GM19395 (cell line): ENCODE results near the gene LCLAT1.
"Not testable (repeated sequence)": the region's sequence is repeated elsewhere in the genome, so short reads cannot be mapped to it uniquely, and the experiment has no call there.

Experiments
- ATAC-seq: cut with Tn5 transposase; IDR thresholded peaks from one replicate; pipeline ENCODE4 v1.9.1; 2021; ENCODE audit warnings: mild to moderate bottlenecking, moderate library complexity; ENCODE audit not compliant: unreplicated experiment

LCLAT1 gene

DNA sequence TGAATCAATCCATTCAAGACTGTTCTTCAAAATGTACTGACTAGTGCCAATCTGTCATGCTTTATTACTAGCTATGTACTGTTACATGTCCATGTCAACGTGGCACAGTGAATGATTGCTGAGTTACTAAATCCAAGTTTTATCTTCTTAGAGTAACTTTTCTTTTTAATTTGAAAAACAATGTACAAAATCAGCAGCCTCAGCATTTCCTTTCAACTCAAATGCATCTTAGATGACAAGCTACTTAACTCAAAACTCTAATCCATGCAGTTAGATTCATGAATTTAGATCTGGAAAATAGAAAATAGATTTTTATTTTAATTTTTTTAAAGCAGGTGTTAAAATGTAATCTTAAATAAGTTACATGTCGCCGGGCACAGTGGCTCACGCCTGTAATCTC, 186.0 kb downstream of the LCLAT1 start:
- ATAC-seq: no peak

DNA sequence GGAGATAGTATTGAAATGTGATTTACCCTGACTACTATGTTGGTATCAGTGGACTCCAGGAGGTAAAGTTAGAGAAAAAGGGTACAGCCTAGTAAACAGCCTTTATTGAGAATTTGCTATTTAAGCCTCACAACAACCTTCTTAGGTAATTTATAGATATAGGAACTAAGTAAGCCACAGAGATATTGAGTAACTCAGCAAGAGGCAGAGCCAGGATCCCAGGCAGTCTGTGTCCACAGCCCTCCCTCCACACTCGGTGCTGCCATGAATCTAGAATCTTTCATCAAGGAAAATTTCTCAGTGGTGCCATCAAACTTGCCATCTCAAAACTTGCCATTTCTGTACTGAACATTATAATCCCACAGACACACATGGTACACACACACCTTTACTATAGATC, 189.3 kb downstream of the LCLAT1 start:
- no peak for ATAC-seq

DNA sequence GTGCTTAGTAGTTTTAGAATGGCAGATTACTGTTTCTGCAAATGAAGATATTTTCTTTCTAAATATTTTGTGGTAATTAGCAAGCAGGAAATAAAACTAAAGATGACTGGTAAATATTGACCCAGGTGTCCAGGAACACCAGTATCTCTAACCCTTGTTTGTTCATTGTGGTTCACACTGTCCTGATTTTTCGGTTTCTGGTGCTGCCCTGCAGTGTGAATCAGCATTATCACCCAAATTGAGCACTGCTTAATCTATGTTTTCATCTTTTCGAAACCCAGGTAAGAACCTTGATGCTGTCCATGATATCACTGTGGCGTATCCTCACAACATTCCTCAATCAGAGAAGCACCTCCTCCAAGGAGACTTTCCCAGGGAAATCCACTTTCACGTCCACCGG, 192.8 kb downstream of the LCLAT1 start:
- ATAC-seq: no peak

DNA sequence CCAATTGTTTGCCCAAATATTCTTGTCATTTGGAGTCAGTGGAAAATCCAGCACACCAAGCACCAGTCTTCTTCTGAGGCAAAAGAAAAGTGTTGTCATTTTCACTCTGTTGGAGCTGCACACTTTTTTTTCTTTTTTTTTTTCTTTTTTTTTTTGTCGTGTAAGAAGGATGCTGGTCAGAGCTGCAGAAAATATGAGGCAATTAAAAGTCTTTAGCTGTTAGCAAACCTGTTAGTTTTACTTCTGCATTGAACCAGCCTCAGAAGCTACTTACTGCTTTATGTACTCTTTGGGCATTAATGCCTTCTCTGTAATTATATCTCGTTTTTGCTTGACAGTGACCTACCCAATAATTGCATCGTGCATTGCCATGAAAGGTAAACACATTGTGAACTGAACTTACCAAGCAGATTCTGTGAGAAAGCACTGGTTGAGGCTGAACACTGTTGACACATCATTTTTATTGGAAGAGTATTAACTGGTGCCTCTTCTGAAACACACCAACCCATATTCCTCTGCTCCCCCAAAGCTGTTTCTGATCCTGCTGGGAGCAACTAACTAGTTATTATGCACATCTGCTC, 194.8 kb downstream of the LCLAT1 start:
- no peak for ATAC-seq

DNA sequence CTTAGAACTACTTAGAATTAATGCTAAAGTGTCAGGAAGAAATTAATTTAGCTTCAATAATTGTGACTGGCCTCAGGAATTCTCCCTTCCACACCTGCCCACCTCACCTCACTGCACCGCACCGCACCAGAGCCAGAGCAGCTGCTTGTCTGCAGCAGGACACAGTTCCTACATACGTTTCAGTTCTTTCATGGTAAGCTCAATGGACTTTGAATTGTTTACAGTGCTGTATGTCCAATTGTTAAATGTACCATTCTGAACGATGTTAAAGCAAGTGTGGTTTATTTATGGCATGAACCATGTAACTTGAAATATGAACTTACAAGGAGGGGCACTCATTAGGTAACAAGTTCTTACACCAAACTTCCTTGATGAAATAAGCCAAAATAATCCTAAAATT, 196.0 kb downstream of the LCLAT1 start:
- not testable (repeated sequence) for ATAC-seq

DNA sequence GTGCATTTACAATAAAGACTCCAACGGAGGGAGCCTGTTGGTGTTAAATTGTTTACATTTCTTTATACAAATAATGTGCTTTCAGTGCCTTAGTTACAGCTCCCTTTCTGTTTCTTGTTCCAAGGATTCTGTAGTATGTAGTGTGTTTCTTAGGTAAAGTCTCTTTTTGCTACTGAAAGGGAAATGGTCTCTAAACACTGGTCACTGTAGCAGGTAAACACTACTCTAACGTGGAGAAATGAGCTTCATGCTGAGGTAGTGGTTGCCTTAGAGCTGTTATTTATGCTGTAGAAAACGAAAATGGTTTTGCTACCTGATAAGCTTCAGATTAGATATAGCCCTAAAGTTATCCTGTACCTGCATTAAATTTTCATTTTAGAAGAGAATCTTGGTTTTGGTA, 196.6 kb downstream of the LCLAT1 start:
- no peak for ATAC-seq

DNA sequence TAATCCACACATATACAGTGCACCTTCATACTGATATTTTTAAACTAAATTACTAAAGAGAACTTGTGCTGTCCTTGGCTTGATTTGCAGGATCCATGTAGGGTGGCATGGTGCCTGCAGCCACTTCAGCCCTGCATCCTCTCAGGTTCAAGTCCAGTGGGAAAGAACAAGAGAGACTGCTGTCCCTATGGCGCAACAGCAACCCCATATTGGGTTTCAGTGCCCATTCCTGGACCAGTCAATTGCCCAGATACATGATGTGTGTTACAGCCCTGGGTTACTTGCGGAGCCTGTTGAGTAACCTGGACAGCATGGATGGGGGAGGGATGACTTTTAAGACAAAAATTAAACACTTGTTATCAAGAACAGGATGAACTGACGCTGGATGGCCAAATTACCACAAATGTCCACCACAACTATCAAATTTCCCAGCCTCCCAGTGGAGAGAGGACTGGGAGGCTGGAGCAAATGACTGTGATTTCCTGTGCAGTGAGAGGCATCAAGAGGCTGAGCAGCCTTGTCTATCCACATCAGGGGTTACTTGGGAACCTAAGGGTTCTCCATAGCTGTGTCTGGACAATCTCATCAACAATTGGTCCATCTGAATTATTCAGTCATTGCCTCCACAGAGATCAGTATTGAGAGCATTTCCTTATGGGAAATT, 198.2 kb downstream of the LCLAT1 start:
- ATAC-seq: no peak

DNA sequence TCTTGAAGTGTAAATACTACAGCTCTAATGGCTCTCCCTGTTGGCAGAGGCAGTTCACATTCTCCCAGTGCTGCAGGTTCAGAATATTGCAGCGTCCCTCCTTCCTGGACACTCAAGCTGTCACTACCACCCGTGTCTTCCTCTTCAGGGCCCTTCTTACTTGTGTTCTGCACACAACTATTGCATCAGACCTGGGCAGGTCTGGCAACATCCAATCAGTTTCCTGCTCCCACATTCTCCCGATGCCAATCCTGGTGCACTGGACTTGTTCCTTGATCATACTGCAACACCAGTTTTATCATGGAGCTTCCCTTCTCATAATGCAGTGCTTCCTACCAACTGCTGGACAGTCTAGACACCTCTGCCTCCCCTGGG, 198.7 kb downstream of the LCLAT1 start:
- ATAC-seq: no peak

DNA sequence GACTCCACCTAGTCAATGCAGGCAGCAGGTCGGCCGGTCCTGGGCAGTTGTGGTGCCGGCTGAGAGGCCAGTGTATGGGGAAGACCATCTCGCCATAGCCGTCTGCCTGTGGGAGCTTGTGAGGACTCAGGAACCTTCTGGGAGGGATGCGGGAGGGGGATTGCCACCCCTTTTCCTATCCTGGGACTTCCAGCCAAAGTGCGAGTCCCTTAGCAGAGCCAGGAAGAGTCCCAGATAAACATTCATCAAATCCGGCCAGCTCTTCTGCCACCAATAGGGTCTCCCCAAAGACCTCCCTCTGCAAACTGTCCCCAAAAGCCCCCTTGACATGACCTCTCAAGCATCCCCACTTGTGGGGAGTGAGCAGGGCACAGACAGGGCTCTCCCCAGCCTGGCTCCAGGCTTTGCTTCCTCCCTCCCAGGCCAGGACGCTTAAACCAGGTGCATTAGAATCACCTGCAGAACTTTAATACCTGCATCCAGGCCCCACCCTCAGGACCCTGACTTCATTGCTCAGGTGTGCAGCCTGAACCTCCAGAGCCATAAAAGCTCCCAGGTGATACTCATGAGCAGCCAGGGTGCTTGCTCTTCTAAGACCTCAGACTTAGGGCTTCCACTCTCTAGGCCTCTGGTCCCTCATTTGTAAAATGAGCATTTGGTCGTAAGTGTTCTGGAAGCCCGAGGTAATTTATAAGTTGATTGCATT, 200.9 kb downstream of the LCLAT1 start:
- ATAC-seq: no peak

DNA sequence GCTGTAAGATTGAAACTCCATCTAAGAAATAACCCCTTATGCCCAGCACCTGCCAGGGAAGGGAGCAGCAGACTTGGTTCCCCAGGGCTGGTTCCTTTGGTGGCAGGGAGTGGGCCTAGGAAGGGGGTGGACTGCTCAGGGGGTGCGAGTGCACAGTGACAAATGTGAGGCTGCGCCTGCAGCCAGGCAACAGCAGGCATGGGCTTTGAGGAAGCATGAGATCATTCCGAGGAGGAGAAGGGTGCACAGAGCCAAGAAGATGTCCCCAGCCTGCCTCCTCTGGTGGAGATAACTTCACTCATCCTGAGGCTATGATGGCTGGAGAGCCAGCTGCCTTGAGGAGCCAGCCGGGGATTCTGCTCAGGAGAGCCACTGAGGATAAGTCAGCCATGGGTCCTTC, 202.2 kb downstream of the LCLAT1 start:
- no peak for ATAC-seq

DNA sequence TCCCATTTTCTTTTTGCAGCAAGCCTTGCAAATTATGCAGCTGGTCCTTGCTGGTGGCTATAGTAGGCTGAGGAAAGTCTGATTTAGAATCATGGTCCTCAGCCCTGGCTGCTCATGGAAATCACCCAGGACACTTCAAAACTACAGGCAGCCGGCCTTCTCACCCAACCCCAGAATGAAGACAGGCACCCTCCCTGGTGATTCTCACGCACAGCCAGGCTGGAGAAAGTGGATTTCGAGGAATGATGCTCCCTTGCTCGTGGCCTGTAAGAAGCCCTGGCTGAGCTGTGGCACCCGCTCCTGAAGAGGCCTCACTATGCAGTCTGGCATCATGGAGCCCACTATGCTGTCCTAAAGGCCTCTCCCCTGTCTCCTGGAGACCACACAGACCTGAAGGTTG, 202.8 kb downstream of the LCLAT1 start:
- ATAC-seq: no peak

DNA sequence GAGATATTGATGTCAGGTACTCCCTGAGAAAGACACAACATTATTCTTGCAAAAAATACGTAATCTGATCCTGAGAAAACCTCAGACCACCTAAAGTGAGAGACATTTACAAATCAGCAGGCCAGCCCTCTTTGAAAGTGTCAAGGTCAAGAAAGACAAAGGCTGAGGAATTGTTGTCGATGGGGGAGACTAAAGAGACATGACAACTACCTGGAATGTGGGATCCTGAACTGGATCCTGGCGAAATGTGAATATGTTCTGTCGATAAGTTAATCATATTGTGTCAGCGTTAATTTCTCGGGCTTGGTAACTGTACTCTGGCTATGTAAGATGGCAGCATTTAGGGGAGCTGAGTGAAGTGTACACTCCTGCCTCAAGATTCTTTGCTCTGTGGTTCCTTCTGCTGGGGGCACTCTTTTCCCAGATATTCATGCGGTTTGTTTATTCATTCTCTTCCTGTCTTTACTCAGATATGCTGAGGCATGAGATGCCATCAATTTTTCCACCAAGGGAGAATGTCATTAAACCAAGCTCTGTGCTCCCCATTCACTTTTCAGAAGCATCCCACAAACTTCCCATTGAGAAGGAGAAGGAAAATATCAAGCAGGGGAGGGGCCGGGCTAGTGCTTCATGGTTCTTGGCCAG, 205.3 kb downstream of the LCLAT1 start:
- ATAC-seq: no peak

DNA sequence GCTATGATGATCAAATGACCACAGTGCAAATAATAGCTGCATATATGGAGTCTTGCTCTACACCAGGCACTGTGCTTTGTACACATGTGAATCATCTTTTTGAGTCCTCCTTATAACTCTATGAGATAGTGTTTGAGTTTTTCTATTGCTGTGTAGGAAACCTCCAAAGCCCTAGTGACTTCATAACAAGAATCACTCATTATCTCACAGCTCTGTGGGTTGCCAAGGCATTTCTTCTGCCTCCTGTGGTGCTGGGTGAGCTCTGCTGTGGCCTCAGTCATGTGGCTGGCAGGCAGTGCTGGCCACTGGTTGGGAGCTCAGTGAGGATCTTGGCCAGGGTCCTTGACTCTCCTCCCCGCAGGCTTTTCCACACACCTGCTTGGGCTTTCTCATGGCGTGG, 206.8 kb downstream of the LCLAT1 start:
- no peak for ATAC-seq

DNA sequence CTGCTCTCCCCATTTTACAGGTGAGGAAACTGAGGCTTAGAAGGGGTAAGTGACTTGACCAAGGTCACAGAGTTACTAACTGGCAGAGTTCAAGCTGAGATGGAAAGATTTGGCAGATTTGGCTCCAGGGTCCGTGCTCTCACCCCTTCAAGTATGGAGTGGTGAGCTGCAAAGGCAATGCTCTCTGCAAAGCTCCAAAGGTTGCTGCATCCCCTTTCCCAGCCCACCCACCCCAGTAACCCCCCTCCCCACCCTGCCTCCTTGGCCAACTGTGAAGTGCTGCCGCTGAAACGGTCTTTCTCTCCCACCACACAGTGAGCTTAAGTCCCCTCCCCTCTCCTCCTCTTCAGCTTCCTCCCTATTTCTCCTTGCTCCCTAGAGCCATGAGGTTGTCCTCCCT, 207.4 kb downstream of the LCLAT1 start:
- ATAC-seq: no peak

DNA sequence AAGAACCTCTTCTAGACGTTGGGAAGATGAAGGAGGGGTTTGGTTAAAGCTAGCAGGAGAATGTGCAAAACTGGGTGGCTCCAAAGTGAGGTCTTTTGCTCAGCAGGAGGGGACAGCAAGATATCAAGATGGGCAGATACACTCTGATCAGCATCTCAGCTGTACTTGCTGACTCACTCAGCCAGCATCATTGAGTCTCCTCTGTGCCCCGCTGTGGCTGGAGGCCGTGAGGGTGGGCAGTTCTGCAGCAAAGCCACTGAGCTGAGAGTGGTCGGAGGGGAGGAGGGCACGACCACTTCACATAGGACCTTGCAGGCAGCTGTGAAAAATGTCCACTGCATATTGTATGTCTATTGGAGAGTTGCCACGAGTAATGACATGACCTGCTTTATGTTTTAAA, 208.2 kb downstream of the LCLAT1 start:
- no peak for ATAC-seq

DNA sequence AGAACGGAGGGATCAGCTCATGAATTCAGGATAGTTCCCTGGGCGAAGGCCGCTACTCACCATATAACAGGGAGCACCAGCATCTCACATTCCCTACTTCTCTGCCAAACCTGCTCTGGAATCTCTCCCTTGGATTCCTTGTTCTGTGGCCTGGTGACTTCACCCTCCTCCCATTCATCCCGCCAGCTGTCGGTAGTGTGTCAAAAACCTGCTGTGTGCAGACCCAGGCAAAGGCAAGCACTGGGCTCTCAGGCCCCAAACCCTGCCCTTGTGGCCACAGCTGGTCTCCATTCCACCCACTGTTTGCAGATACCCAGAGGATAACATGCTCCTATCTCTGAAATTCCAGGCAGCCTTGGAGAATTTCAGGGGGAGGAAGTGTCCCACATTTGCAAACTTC, 208.6 kb downstream of the LCLAT1 start:
- ATAC-seq: no peak

DNA sequence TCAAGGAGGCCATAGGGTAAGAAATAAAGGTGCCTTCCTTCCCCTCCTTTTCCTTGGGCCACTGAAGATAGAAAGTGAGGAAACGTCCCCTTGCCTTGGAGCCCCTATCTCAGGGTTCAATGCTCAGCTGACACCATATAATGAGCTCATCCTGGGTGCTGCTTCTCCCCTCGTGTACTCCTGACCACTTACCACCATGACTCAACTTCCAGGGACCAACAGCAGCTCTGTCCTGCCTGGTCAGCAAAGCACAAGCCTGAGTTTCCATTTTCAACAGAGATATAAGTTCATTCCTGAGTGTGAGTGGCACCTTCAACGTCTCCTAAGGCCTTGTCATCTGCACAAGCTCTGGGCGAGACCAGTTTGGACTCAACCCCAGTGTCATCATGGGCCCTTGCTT, 209.0 kb downstream of the LCLAT1 start:
- ATAC-seq: no peak

DNA sequence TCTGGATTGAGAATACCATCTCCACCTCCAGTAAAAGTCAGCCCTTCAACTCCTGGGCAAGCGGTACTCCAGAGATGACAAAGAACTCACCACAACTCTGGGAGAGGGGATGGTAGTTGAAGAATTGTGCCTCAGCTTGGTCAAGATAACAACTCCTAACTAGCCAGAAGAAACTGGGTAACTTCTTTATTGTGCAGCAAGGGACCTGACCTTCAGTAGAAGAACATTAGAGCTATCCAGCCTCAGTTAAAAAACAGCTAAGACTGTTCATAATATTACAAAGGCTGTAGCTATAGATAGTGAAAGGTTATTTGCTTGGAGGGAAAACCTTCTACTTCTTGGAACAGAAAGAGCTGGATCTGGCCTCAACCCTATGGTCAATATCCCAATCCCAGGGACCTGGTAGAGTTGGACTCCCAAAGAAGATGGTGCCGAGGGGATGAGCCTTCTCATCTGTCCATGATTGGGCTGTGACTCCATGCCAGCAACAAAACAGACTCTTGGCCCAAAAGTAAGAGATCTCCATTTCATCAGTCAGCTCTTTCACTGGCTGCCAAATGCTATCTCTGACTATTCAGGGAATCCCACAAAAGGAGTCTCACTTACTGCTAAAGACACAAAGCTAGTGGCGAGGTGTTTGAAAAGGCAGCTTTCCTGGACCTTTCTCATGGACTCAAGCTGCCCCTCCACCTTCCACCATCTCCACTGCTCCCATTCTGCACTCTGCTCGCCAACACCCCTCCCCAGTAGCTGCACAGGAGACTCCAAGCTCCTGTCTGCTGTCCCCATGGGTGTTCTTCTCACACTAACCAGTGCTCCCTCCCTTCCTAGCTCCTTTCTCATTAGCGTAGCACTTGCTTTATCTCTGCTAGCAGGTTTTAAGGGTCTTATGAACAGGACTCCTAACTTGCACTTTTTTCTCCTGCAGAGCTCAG, 214.4 kb downstream of the LCLAT1 start:
- no peak for ATAC-seq

DNA sequence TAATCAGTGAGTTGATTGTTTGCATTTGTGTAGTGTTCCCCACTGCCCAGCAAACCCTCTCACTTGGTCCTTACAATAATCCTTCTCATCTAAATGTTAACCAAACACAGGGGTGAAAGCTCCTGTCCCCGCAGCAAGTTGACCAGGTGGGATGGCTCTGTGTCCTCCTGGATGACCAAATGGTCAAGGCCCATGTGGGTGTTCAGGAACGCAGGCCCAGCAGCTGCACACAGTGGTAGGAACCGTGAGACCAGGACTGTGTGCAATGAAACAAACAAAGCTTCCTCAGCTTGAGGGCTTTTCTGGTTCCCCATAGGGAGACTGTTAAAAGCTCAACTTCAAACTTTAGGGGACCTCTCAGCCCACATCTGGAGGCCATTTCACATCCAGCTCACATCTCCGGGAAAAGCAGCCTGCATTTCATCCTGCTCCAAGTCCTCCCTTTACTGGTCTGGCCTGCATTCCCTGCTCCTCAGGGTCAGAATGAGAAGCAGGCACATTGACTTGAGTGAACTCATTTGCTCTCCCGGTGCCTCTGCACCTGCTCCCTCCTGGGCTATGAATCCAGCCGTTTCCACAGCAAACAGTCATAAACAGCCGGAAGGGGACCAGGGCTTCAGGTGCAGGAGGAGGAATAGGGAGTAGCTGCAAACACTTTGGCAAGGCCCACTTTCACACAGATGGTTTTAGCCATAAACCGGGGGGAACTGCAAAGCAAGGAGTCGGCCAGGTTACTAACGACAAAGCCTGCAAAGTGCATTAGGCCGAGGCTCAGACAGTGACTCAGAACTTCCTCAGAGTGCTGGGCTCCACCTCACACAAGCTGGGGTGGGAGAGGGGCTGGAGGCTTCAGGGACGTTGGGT, 215.5 kb downstream of the LCLAT1 start:
- no peak for ATAC-seq

DNA sequence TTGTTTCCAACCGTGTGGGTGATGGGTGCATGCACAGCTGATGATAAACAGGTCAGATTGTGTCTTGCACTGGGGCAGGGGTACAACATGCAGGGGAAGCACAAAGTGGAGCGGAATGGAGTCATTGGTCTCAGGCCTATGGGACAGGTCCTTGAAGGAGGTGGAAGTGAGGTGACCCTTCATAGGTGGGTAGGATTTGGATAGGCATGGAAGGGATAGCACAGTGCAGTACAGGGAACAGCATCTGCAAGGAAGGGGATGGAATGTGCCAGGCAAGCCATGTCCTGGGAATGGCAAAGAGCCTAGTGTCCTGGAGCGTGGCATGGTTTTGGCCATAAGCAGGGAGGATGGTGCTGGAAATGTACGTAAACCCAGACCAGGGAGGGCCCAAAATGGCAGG, 216.3 kb downstream of the LCLAT1 start:
- no peak for ATAC-seq
